ENCODE results near the gene ARHGEF2.

DNA sequence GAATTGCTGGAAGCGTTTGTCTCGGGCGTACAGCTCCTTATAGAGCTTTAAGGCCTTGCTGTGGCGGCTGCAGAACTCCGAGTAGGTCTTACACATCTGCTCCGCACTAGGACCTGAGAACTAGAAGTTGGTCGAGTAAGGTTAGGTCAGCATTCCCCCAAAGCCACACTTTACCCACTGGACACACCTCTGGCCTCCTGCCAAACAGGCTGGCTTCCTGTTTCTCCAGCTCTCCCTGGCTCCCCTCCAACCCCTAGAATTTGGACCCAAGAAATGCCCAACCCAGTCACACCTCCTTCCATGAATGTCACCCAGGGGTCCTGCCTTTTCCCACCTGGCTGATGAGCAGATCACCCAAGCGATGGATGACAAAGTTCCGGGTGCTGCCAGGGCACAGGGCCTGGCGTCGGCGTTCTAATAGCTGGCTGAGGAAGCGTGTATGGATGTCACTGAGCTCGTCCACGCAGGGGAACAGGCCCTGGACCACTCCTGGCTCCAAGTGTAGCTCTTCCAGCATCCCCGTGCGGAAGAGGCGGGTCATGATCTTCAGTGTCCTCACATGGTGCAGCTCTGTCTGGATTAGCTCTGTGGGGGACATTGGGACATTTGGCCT is 15.6 kb downstream of the ARHGEF2 start:
- TF ChIP-seq CTCF (IDR thresholded peaks at IDR 0.05 in 4 of 5, conservative IDR thresholded peaks at IDR 0.05 in 1 of 5) (no peak), POLR2A (IDR thresholded peaks at IDR 0.05) (no peak)
